ENCODE data around the gene EVA1C.
"Not testable (repeated sequence)": the region's sequence is repeated elsewhere in the genome, so short reads cannot be mapped to it uniquely, and the experiment has no call there.

EVA1C gene

GRCh38 chr21:32425628-32426027, 13.1 kb downstream of the EVA1C start:
- TF ChIP-seq, protein P1, sequence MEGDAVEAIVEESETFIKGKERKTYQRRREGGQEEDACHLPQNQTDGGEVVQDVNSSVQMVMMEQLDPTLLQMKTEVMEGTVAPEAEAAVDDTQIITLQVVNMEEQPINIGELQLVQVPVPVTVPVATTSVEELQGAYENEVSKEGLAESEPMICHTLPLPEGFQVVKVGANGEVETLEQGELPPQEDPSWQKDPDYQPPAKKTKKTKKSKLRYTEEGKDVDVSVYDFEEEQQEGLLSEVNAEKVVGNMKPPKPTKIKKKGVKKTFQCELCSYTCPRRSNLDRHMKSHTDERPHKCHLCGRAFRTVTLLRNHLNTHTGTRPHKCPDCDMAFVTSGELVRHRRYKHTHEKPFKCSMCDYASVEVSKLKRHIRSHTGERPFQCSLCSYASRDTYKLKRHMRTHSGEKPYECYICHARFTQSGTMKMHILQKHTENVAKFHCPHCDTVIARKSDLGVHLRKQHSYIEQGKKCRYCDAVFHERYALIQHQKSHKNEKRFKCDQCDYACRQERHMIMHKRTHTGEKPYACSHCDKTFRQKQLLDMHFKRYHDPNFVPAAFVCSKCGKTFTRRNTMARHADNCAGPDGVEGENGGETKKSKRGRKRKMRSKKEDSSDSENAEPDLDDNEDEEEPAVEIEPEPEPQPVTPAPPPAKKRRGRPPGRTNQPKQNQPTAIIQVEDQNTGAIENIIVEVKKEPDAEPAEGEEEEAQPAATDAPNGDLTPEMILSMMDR (conservative IDR thresholded peaks at IDR 0.05; ENCODE audit: low read depth, low read length): no peak
- DNase-seq (ENCODE audit: low read depth): no peak
- no peak overlapping the region for H3K4me3 ChIP-seq (ENCODE audit: low read length)

DNA sequence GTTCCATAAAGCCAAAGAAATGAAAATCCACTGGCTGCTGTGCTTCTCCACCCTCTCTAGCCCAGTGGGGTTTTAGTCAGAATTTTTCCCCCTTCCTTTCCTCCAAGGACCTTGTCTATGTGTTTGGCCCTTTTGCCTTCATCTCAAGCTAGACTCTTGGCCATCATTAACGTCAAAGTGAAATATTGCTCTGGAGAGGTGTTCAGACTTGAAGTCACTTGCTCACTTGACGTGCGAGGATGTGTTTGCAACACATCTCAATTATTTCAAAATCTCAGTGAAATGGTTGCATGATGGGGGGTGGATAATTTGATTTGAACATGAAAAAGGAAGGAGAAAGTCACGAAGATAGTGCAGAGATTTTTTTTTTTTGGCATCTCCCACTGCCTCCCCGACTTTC, 13.6 kb downstream of the EVA1C start:
- DNase-seq (ENCODE audit: low read depth): no peak
- H3K4me3 ChIP-seq (ENCODE audit: low read length): no peak overlapping the region
- TF ChIP-seq, protein P1 (conservative IDR thresholded peaks at IDR 0.05; ENCODE audit: low read depth, low read length): no peak

DNA sequence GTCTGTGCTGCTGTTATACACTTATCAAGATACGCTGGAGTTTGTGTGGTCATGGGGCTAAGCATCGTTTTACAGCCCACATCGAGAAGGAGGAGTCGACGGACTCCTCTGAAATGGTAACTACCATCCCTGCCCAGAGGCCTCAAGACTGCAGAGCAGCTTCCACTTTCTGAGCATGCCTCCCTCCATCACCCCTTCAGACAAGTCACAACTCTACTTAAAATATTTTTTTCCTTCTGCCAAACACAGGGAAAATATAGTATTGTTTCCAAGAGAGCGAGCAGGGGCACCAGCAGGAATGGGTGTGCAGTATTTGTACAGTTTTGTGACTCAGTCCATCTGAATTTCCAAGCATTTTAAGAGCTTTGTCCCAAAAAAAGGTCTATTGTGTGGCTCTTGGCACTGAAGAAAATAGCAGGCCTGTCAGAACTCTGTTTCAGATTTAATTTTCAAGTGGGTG, 14.1 kb downstream of the EVA1C start:
- H3K4me3 ChIP-seq (ENCODE audit: low read length): no peak overlapping the region
- TF ChIP-seq, protein P1 (conservative IDR thresholded peaks at IDR 0.05; ENCODE audit: low read depth, low read length): no peak
- no peak for DNase-seq (ENCODE audit: low read depth)

DNA sequence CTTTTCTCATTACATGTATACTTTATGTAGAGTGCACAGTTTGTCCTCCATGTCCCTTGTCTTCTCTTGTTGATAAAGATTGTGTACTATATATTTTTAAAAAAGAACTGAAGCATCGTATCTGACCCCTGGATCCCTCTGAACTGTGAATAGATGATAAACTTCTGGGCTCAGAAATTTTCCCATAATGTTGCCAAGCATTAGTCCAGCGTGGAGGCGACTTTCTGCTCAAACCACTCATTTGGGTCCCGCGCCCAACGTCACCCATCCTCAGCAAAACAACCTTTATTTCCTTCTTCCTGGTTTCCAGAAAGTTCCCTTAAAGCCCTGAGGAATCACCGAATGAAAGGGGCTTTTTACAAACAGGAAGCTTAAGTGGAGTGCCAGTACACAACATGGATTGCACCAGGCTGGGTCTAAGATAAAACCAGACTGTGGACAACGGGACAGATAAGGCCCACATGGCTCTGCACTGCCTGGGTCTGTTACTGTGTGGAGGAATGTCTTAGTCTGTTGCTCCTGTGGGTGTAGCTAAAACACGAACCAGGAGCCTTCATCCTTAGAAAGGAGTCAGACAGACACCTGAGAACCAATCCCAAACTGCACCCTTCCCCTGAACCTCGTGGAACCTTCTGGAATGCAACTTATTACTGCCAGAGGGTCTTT, 15.6 kb downstream of the EVA1C start:
- TF ChIP-seq, protein P1 (conservative IDR thresholded peaks at IDR 0.05; ENCODE audit: low read depth, low read length): no peak
- no peak overlapping the region for H3K4me3 ChIP-seq (ENCODE audit: low read length)
- no peak for DNase-seq (ENCODE audit: low read depth)

GRCh38 chr21:32432982-32433660, 20.6 kb downstream of the EVA1C start:
- not testable (repeated sequence) for H3K4me3 ChIP-seq (ENCODE audit: low read length); DNase-seq (ENCODE audit: low read depth)

DNA sequence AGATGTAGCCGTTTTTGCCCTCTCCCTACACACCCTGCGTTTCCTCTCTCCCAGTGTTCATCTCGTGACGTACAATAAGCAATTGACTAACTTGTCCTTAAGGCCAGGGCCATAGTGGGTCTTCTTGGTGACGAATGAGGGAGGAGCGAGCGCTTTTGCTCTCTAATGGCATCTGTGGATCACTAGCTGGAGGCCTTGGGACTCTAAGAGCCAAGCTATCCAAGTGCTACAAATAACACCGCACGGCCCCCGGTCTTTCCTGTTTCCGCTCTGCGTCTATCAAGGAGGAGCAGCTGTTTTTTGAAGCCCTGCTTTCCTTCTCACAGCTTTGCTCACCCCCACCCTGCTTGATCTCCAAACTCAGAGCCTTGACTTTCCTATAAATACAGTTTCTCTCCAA, 25.2 kb downstream of the EVA1C start:
- no peak overlapping the region for H3K4me3 ChIP-seq (ENCODE audit: low read length)
- DNase-seq (ENCODE audit: low read depth): no peak
- TF ChIP-seq, protein P1 (conservative IDR thresholded peaks at IDR 0.05; ENCODE audit: low read depth, low read length): no peak

GRCh38 chr21:32442566-32443318, 30.2 kb downstream of the EVA1C start:
- no peak overlapping the region for H3K4me3 ChIP-seq (ENCODE audit: low read length)
- TF ChIP-seq, protein P1 (conservative IDR thresholded peaks at IDR 0.05; ENCODE audit: low read depth, low read length): no peak
- DNase-seq (ENCODE audit: low read depth): no peak
